Retinal pigment epithelial cell (primary cell): ENCODE data around the gene ANKRD27.

Experiments used
- DNase-seq: peaks from one replicate; pipeline ENCODE4 v3.0.0-alpha.2; 2010; ENCODE audit warnings: low read depth
- H3K4me3 ChIP-seq: 2 replicates; pipeline ENCODE4 v1.5.1; 2011; ENCODE audit warnings: mild to moderate bottlenecking, low read length, control low read depth, moderate library complexity
- TF ChIP-seq, protein P1 (sequence below): conservative IDR thresholded peaks from 2 replicates; pipeline ENCODE4 v1.5.1; 2011; ENCODE audit warnings: low read depth, low read length, control low read depth, inconsistent platforms

The ANKRD27 gene

DNA sequence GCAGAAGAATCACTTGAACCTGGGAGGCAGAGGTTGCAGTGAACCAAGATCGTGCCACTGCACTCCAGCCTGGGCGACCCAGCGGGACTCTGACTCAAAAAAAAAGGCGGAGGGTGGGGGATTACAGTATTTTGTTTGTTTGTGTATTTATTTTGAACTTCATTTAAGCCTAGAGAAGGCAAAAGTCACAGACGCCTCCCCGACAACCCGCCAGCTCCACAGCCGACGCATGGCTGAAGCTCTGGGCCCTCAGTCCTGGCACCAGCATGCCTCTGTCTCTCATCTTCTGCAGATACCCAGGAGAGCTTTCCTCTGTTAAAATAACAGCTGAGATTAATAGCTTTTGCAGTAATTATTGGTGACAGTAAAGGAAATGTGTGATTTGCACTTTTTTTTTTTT, 111.2 kb downstream of the ANKRD27 start:
- TF ChIP-seq, protein P1, sequence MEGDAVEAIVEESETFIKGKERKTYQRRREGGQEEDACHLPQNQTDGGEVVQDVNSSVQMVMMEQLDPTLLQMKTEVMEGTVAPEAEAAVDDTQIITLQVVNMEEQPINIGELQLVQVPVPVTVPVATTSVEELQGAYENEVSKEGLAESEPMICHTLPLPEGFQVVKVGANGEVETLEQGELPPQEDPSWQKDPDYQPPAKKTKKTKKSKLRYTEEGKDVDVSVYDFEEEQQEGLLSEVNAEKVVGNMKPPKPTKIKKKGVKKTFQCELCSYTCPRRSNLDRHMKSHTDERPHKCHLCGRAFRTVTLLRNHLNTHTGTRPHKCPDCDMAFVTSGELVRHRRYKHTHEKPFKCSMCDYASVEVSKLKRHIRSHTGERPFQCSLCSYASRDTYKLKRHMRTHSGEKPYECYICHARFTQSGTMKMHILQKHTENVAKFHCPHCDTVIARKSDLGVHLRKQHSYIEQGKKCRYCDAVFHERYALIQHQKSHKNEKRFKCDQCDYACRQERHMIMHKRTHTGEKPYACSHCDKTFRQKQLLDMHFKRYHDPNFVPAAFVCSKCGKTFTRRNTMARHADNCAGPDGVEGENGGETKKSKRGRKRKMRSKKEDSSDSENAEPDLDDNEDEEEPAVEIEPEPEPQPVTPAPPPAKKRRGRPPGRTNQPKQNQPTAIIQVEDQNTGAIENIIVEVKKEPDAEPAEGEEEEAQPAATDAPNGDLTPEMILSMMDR = no peak
- no peak overlapping the region for H3K4me3 ChIP-seq
- DNase-seq = no peak

DNA sequence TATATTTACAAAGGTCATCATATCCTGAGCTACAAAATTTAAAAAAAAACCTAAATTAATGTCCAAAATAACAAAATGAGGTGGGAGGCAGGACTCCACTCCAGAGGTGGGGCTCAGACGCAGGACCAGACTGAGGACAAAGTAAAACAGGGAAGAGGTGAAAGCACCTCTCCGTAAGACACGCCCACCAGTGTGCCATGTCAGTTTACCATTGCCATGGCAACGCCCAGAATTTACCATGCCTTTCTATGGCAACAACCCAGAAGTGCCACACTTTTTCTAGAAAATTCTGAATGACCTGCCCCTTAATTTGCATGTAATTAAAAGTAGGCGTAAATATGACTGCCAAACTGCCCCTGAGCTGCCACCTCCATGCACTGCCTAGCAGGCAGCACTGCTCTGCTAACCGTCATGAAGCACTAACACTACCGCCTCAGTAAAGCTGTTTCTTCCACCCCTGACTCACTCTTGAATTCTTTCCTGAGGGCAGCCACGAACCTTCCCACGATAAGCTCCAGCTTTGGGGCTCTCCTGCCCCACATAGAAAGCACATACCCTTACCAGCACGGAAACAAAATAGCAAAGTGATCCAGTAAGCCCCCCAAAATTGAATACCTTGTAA, 116.3 kb downstream of the ANKRD27 start:
- H3K4me3 ChIP-seq = no peak overlapping the region
- TF ChIP-seq, protein P1 = no peak
- no peak for DNase-seq

DNA sequence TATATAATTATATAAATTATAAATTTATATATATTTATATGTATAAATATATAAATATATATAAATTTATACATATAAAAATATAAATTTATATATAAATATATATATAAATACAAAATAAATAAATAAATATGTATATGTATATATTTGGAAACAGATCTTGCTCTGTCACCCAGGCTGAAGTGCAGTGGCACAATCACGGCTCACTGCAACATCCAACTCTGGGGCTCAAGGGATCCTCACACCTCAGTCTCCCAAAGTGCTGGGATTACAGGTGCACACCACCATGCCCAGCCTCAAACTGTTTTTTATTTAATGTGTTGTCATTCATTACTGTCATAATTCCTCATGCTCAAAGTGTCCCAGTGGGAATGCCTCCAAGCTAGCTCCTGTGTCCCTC, 119.2 kb downstream of the ANKRD27 start:
- TF ChIP-seq, protein P1 = no peak
- no peak overlapping the region for H3K4me3 ChIP-seq
- DNase-seq = no peak

- TF ChIP-seq, protein P1 = no peak
- no peak overlapping the region for H3K4me3 ChIP-seq
- DNase-seq = no peak
Measured at GRCh38 chr19:32550666-32551065, 124.3 kb downstream of the ANKRD27 start.
